Spleen (tissue), 11 donors: ENCODE results near the gene TXN2. TPM values are rescaled to one million over a fixed set of nuclear protein-coding genes. Genes with fewer than 3 reads are reported as not detected.

Experiments
- DNase-seq: peaks from one replicate; pipeline ENCODE4 v3.0.0-alpha.2; 2020
- H3K27ac ChIP-seq, 8 donors: fragments of 200-600 bp; sonication (generic) in 7 of 8; 1 replicate in 4 of 8; 2 replicates in 4 of 8; pipeline versions ENCODE4 v1.5.0 to v1.8.0; 2016 to 2021; ENCODE audit warnings: inconsistent platforms in 4 of 8, mild to moderate bottlenecking in 4 of 8, moderate library complexity in 1 of 8
- H3K27me3 ChIP-seq, 7 donors: fragments of 200-600 bp; sonication (generic) in 6 of 7; replicated peaks in 1 of 7; 1 replicate in 4 of 7; 2 replicates in 3 of 7; pipeline versions ENCODE4 v1.5.0 to v1.8.0; 2016 to 2021; ENCODE audit warnings: inconsistent platforms in 3 of 7, mild to moderate bottlenecking in 1 of 7
- H3K36me3 ChIP-seq, 6 donors: fragments of 200-600 bp; sonication (generic) in 5 of 6; 1 replicate in 4 of 6; 2 replicates in 2 of 6; pipeline versions ENCODE4 v1.5.0 to v1.8.0; 2016 to 2021; ENCODE audit warnings: inconsistent platforms in 2 of 6
- H3K4me1 ChIP-seq, 6 donors: fragments of 200-600 bp; sonication (generic) in 5 of 6; 1 replicate in 3 of 6; 2 replicates in 3 of 6; pipeline versions ENCODE4 v1.5.0 to v1.8.0; 2016 to 2021; ENCODE audit warnings: inconsistent platforms in 3 of 6
- H3K4me3 ChIP-seq, 8 donors: fragments of 200-600 bp; sonication (generic) in 7 of 8; 1 replicate in 4 of 8; 2 replicates in 4 of 8; pipeline versions ENCODE4 v1.5.0 to v1.8.0; 2016 to 2021; ENCODE audit warnings: inconsistent platforms in 4 of 8, mild to moderate bottlenecking in 4 of 8, moderate library complexity in 2 of 8
- H3K9me3 ChIP-seq, 8 donors: fragments of 200-600 bp; sonication (generic) in 7 of 8; 1 replicate in 4 of 8; 2 replicates in 4 of 8; pipeline versions ENCODE4 v1.5.0 to v1.8.0; 2016 to 2021; ENCODE audit warnings: inconsistent platforms in 4 of 8
- POLR2A ChIP-seq, 3 donors: fragments of 450-650 bp; IDR thresholded peaks; one replicate each; pipeline ENCODE4 v1.5.1; 2017; ENCODE audit warnings: antibody characterized with exemption in 3 of 3, mild to moderate bottlenecking in 1 of 3
- POLR2AphosphoS5 ChIP-seq, 3 donors: sonication (generic); formaldehyde crosslinking; IDR thresholded peaks; one replicate each; pipeline ENCODE4 v1.5.1; 2017; ENCODE audit warnings: antibody characterized with exemption in 3 of 3
- WGBS, 5 donors: extraction: QIAGEN DNeasy Blood & Tissue Kit in 3 of 5; methylation state at CpG; one replicate each; pipeline versions ENCODE4 v1.1.5 to v1.1.7; 2013 to 2018; 5-methylcytosine and 5-hydroxymethylcytosine counted together
- intact Hi-C: fragments of 100-400 bp; cut with DNase I; formaldehyde crosslinking; loops from one replicate; pipeline ENCODE4 v1.15.0; 2023; ENCODE audit warnings: low total_unique reads
- polyA plus RNA-seq, 3 donors: library from polyadenylated mRNA; stranded (reverse); fragments of 200-250 nt; gene quantifications; one replicate each; pipeline ENCODE4 v1.2.1, GENCODE V29; 2013
- total RNA-seq, 7 donors: library from RNA; depleted of rRNA in 3 of 7; stranded (reverse); fragments of >200 nt in 3 of 7; fragmentation: NEBNext Ultra II Directional in 4 of 7; extraction: Animal tissue kit (Norgen Biotek cat#: 25700) in 4 of 7; gene quantifications; one replicate each; pipeline versions ENCODE4 v1.1.0 to v1.2.1, GENCODE V29; 2016 to 2021
- TF ChIP-seq, protein P1 (sequence below), 11 experiments: fragments of 200-600 bp in 7 of 11; fragments of 450-650 bp in 4 of 11; sonication (generic) in 4 of 11; IDR thresholded peaks in 8 of 11; conservative IDR thresholded peaks in 3 of 11; 1 replicate in 7 of 11; 2 replicates in 4 of 11; pipeline versions ENCODE4 v1.4.0 to v1.8.0; 2016 to 2021; ENCODE audit warnings: antibody characterized with exemption in 11 of 11, inconsistent platforms in 4 of 11, mild to moderate bottlenecking in 1 of 11
- donor health status: healthy with polysubstance abuse.
- donor health status: DM: no; HTN: no; CAD: no; lungs with moderate emphysema.
- donor health status: DM: no; HTN: no; CAD: no.
- donor health status: Bipolar disorder and iron deficiency.
- donor health status: healthy.
- donor health status: DM: no; HTN: no; CAD: no.
- donor health status: DM: yes; HTN: yes; CAD: no.

The TXN2 gene
- total and polyA plus RNA-seq, 10 donors = 52.6 to 105 (median 68.7) TPM

DNA sequence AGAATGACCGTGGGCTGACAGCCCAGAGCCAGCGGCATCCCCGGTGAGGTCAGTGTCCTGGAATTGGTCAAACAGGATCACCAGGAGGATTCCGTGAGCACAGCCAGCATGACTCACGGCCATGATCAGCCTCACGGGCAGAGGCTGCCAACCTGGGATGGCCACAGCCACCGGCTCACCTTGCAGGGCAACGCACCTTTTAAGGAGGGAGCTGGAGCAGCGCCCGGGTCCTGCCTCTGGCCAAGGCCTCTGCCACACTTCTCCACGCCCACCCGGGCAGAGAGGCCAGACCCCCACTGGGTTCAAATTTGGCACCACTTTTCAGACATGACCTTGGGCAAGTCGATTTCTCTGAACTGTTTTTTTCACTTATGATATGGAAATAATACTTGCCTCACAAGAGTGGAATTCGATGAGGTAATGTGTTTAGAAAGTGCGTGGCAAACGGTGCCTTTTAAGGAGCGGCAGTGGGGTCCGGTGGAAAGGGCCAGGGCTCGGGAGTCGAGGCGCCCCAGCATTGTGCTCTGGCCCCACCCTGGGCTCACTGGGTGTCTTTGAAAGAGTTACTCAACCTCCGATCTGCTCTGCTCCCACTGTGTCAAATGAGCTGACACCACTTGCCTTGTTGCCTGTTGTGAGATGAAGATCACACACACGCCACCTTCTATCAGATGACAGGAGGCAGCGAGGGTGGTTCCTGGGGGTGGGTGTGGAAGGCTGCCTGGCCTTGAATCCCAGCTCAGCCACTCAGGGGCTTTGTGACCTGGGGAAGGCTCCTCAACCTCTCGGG lies 16.0 kb downstream of the TXN2 start:
- peak; percentile 79 for DNase-seq
- no peaks in the 10 kb centered on the region for H3K27me3 ChIP-seq

DNA sequence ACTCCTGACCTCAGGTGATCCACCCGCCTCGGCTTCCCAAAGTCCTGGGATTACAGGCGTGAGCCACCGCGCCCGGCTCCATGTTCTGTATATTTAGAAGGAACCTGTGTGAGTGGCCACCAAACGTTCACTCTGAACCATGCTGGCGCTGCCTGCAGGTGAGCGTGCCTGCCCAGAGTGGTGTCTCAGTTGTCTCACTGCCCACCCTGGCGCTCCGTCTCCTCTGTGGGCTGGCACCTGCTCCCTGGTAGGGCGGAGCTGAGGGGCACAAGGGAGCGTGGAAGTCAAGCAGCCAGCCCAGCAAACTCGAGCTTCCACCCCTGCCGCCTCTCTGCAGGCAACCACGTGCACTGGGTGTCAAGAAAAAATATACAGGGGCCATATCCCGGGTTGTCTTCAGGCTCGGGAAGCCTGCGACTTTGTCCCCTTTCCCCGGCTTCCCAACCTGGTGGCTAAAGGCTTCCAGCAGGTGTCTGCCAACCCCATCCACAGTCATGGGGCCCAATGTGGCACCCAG lies 16.7 kb downstream of the TXN2 start:
- no peak for DNase-seq
- peak in 1 of 3 donors; percentile 26 for TF ChIP-seq POLR2AphosphoS5 (IDR thresholded peaks at IDR 0.05)
- TF ChIP-seq POLR2A (IDR thresholded peaks at IDR 0.05) = no peak
- TF ChIP-seq, protein P1, sequence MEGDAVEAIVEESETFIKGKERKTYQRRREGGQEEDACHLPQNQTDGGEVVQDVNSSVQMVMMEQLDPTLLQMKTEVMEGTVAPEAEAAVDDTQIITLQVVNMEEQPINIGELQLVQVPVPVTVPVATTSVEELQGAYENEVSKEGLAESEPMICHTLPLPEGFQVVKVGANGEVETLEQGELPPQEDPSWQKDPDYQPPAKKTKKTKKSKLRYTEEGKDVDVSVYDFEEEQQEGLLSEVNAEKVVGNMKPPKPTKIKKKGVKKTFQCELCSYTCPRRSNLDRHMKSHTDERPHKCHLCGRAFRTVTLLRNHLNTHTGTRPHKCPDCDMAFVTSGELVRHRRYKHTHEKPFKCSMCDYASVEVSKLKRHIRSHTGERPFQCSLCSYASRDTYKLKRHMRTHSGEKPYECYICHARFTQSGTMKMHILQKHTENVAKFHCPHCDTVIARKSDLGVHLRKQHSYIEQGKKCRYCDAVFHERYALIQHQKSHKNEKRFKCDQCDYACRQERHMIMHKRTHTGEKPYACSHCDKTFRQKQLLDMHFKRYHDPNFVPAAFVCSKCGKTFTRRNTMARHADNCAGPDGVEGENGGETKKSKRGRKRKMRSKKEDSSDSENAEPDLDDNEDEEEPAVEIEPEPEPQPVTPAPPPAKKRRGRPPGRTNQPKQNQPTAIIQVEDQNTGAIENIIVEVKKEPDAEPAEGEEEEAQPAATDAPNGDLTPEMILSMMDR (IDR thresholded peaks at IDR 0.05 in 8 of 11, conservative IDR thresholded peaks at IDR 0.05 in 3 of 11) = no peak
- intact Hi-C loops = no loop called here
- peak overlapping the region; percentile 59 to 97 (median 77) for H3K27ac ChIP-seq
- no peak overlapping the region for H3K4me3 ChIP-seq
- H3K27me3 ChIP-seq = no peaks in the 10 kb centered on the region
- H3K9me3 ChIP-seq = no peaks in the 10 kb centered on the region
- 80 to 86% (median 81%) methylated on average over 15 to 20 of the region's 20 CpGs for WGBS, 5 donors
- peaks cover under 1 to 91% (median 51%) of the 10 kb centered on the region in 6 donors for H3K4me1 ChIP-seq
- H3K36me3 ChIP-seq = peaks cover 0 to 33% (median 8%) of the 10 kb centered on the region in 6 donors

More for the DNA sequence above, 16.0 kb downstream of the TXN2 start:
- peaks cover 7 to 98% (median 58%) of the 10 kb centered on the region in 6 donors for H3K4me1 ChIP-seq
- TF ChIP-seq POLR2AphosphoS5 (IDR thresholded peaks at IDR 0.05) = peak in 2 of 3 donors; percentile 56 to 71
- TF ChIP-seq, protein P1 (IDR thresholded peaks at IDR 0.05 in 8 of 11, conservative IDR thresholded peaks at IDR 0.05 in 3 of 11) = no peak
- 65 to 82% (median 71%) methylated on average over 22 to 25 of the region's 25 CpGs for WGBS, 5 donors
- no peaks in the 10 kb centered on the region for H3K9me3 ChIP-seq
- intact Hi-C loops = no loop called here
- H3K4me3 ChIP-seq = no peak overlapping the region
- peak overlapping the region; percentile 59 to 97 (median 77) for H3K27ac ChIP-seq
- peaks cover 0 to 33% (median 8%) of the 10 kb centered on the region in 6 donors for H3K36me3 ChIP-seq

DNA sequence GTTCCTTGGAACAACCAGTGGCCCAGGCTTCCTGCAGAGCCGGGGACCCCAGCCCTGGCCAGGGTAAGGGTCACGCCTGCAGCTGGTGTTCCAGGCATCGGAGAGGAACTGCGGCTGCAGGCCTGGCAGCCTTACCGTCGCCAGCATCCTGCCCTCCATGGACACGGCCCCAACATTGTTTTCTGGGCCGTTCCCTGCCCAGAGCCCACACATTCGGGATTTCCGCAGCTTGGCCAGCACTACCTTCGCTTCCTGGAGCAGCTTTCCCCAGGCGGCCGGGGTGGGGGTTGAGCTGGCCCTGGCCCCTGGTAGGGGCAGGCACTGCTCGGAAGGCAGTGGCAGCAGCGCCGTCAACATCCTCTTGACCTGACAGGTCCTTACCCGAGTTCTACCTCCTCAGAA lies 17.7 kb downstream of the TXN2 start:
- intact Hi-C loops = no loop called here
- H3K9me3 ChIP-seq = no peaks in the 10 kb centered on the region
- H3K27me3 ChIP-seq = no peaks in the 10 kb centered on the region
- TF ChIP-seq, protein P1 (IDR thresholded peaks at IDR 0.05 in 8 of 11, conservative IDR thresholded peaks at IDR 0.05 in 3 of 11) = no peak
- peak; percentile 82 to 91 (median 90) for TF ChIP-seq POLR2AphosphoS5 (IDR thresholded peaks at IDR 0.05)
- peaks cover 0 to 84% (median 47%) of the 10 kb centered on the region in 6 donors for H3K4me1 ChIP-seq
- WGBS, 5 donors = 43 to 52% (median 49%) methylated on average over 12 to 17 of the region's 17 CpGs
- DNase-seq = peak; percentile 90
- H3K4me3 ChIP-seq = no peak overlapping the region
- peak overlapping the region; percentile 48 to 97 (median 77) for H3K27ac ChIP-seq
- peaks cover 0 to 28% (median 8%) of the 10 kb centered on the region in 6 donors for H3K36me3 ChIP-seq
